Hippocampal formation (tissue), 2 donors: ENCODE results near the gene PANK1.

Source experiments
- DNase-seq, 2 donors: peaks; one replicate each; lab custom pipeline; 2025; lab: John Stamatoyannopoulos, UW

Gene PANK1

DNA sequence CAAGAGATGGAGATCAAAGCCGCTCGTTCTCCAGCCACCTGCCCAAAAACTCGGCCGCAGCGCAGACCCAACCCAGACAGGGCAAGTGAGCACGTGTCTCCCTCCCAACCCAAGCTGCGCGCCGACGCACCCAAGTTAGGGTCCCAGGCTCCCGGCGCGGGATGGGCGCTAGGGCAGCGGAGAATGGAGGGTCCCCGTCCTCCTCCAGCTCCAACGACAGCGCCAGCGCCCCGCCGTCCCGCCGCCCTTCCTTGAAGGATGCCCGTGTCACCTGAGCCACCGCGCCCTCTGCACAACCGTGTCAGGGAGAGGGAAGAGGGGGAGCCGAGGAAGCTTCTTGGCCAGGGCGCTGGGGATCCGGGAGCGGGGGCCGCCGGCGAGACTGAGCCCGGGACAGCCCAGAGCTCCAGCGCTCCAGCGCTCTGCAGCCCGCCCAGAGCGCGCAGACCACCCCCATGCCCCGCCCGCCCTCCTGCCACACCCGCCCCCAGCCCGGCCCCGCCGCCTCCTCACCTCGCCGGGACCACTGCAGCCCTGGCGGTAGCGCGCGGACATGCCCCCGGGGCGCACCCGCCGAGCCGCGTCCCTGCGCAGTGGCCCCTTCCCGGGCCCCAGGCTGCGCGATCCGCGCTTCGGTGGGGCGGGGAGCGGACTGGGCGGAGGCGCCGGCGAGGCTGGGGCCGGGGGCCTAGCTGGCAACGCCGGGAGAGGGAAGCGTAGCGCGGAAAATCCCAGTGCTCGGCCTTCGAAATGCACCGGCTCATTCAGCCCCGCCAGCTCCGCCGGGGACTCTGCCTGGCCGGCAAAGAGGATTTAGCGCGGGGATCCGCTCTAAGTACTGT lies 109.7 kb downstream of the PANK1 start, which contains the start of gene SLC16A12:
Gene SLC16A12 (minus strand): TSS at position 424 of the 842 bp plus-strand sequence. CDS start 73,016 bp downstream, outside the sequence.
- no peak for DNase-seq

DNA sequence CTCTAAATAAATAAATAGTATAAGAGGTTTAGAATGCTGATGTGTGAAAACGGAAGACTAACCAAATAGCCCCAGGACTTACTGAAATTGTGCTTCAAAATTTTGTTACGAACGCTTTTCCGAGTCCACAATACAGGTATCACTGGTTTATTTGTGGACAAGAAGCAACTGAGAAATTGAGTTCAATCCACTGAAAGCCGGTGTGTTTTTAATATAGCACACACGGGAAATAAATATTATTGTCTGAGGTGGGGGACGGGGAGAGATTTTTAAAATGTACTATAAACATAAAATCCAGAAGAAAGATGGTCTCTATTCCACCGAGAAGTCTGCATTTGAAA lies 110.2 kb downstream of the PANK1 start:
- DNase-seq = no peak
